Medulla oblongata (tissue), 1 donor: ENCODE data around the gene AGPAT3.
A peak's percentile ranks its signal among the peaks of the same experiment; 100 is the strongest.

Experiments used
- DNase-seq: peaks from one replicate; pipeline ENCODE4 v3.0.0-alpha.2; 2015; ENCODE audit errors: extremely low spot score

The AGPAT3 gene

DNA sequence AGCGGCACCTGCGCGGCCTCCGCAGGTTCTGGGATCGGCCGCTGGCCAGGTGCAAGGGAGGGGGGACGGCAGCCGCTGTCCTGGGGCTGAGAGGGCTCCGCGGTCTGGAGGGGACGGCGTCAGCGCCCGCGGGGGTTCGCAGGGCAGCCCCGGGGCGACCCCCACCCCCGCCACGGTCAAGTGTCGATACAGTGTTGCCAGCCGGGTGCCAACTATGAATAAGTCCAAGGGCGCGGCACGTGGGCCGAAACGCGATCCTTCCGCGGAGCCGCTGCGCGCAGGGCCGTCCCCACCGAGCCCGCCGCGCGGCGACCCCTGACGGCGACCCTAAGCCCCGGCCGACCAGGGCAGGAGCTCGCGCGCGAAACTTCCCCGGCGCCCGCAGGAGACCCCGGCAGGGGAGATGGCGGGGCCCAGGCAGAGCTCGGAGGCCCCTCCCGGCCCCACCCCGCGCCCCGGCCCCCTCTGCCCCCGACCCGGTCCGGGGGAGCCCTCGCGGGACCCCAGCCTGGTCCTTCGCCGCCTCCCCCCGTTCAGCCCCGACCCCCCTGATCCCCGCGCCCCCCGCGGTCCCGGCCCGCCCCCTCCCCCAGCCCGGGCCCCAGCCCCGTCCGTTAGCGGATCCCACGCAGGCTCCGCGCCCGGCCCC lies 586 bp upstream of the AGPAT3 start:
- DNase-seq, result no peak

- DNase-seq, result peak; percentile 31
Observed at GRCh38 chr21:43865540-43866259, 677 bp downstream of the AGPAT3 start.

GRCh38 chr21:43866260-43866629 lies 1.2 kb downstream of the AGPAT3 start:
- DNase-seq, result peak; percentile 69

DNA sequence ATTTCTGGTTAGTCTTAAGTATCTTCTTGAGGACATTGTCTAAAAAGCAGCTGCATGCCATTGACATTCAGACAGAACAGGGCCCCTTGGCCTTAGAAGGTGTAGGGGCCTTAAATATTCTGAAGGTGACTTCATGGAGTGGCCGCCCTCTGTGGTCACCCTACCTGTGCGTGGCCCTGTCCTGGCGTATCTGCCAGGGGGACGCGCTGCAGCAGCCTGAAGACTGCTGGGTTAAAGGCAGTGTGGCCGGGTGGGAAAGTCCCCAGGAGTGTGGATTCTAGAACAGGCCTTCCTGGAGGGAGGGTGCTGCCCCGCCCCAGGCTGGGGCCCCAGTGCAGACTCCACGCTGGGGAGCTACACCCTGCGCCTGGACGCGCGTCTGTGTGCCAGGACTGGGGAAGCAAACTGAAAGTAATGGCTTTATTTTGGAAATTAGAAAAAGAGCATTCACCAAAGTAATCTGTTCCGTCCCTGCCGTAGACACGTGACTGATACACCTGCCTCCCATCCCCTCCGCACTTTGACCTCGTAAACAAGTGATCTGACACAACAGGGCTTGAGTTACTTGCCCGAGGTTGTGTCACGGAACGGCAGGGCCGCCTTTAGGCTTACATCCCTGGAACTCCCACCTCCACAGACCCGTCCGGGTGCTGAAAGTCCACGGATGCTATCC lies 1.8 kb downstream of the AGPAT3 start:
- no peak for DNase-seq

DNA sequence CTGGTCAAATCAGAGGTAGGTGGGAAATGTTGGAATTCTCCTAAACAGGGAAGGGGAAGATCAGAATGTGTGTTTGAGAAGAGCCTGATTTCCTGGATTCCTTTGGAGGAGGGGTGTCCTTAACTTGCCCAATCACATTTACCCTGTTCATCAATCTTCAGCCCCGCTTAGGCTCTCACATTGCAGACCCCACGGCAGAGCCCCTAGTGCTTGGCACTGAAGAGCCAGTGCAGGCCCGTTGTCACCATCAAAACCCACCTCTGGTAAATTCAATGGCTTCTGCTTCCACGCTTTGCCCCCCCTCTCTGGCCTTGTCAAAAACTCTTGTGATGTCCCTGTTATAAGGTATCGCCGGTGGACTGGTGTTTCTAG lies 2.3 kb downstream of the AGPAT3 start:
- no peak for DNase-seq

DNA sequence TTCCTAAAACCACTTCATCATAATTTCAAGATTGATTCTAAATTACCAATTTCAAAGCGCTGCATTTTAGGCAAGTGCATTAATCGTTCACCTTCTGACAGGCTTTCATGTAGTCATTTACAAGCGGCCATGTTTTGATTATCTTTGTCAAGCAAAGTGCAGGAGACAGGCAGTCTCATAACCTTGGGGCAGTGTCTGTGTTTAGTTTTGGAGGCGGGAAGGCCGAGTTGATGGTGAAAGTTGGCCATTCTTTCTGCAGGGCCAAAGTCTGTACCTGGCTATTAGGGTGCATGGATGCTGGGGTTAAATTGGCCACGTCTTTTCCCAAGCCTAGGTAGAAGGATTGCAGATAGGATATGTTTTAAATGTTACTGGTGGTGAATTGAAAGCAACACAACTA lies 2.9 kb downstream of the AGPAT3 start:
- no peak for DNase-seq

DNA sequence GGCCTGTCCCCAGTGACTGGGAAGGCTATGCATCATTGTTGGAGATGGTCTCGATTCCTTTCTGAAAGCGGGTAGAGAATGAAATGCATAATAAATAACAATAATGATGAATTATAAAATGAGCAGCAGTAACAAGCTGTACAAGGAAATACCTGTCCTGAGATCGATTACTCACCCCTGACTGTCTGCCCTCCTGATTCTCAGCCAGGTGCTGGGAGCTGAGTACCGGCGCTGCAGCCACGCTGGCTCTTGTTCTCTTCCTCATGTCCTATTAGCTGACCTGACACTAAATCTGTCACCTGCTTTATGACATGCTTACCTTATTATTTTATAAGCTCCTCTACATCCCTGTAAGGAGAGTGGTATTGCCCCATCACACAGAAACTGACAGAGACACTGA lies 3.4 kb downstream of the AGPAT3 start:
- no peak for DNase-seq

GRCh38 chr21:43869486-43870325 lies 4.7 kb downstream of the AGPAT3 start:
- no peak for DNase-seq

DNA sequence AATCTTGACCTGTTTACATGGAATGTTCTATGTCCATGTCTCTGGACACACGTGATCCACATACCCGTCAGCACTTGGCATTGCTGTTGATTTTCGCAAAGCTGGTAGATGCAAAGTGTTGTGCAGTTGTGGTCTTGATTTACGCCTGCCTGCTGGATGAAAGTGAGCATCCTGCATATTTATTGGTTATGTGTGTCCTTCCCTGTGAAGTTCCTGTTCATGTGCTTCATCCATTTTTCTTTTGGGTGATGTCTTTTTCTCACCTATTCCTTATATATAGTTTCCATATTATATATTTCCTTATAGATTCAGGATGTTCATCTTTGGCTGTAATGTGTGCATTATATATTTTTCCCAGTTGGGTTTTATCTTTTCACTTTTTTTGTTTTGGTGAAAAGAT lies 6.5 kb downstream of the AGPAT3 start:
- DNase-seq, result no peak

- DNase-seq, result no peak
Observed at GRCh38 chr21:43872531-43873197, 7.6 kb downstream of the AGPAT3 start.

- DNase-seq, result no peak
Observed at GRCh38 chr21:43873673-43874072, 8.7 kb downstream of the AGPAT3 start.

DNA sequence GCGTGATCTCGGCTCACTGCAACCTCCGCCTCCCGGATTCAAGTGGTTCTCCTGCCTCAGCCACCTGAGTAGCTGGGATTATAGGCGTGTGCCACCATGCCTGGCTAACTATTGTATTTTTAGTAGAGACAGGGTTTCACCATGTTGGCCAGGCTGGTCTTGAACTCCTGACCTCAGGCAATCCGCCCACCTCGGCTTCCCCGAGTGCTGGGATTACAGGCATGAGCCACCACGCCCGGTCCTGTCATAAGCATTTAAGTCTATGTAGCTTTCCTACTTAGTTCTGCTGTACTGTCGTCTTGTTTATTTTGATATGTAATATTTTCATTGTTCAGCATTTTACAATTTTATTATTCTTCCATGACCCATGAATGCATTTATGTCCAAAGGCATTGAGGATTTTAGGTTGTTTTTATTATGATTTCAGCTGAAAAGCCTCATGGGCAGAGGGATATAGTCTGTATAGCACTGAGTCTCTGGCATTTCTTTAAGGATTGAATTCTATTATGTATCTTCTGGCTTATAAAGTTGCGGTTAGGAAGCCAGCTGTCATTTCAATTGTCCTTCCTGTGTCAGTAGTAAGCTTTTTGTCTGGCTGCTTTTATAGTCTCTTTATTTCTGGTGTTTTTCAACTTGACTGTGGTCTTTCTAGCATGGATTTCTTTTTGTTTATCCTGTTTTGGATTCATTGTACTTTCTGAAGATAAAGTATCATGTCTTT lies 9.2 kb downstream of the AGPAT3 start:
- no peak for DNase-seq

GRCh38 chr21:43876605-43877004 lies 11.6 kb downstream of the AGPAT3 start:
- no peak for DNase-seq

- DNase-seq, result no peak
Observed at GRCh38 chr21:43877936-43878575, 13.0 kb downstream of the AGPAT3 start.

DNA sequence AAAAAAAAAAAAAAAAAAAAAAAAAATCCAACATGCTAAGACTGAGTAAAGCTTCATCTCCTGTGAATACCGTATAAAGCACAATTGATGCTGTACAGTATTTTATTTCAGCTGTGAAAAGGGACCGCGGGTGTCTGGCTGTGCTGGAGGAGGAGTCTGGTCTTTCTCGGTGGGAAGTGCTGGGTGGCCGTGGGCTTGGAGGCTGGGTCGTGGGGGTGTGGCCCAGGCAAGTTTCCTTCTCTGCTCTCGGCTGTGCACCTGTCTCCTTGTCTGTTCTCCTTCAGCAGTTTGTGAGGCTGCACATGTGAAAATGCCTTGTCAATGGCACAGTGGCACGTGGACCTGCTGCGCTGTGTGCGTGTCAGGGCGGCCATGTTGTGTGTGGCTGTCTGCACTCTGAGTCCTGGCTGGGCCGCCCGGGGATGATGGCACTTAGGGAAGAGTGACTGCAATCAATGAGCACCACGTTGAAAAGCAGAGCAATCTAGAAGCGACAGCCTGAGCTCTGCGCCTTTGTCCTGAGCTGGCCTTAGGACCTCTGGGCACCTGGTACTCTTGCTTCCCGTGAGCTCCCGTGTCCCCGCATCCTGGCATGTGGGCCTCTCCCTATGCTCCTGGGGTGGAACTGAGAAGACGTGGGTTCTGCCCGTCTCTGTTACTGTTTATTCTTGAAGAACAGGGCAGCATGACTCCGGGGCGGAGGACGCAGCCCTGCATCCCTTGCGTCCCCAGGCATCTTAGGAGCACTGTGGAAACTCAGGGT lies 14.5 kb downstream of the AGPAT3 start:
- DNase-seq, result no peak

- DNase-seq, result peak; percentile 32
Observed at GRCh38 chr21:43880111-43880985, 15.3 kb downstream of the AGPAT3 start.

- DNase-seq, result no peak
Observed at GRCh38 chr21:43881283-43881682, 16.3 kb downstream of the AGPAT3 start.

DNA sequence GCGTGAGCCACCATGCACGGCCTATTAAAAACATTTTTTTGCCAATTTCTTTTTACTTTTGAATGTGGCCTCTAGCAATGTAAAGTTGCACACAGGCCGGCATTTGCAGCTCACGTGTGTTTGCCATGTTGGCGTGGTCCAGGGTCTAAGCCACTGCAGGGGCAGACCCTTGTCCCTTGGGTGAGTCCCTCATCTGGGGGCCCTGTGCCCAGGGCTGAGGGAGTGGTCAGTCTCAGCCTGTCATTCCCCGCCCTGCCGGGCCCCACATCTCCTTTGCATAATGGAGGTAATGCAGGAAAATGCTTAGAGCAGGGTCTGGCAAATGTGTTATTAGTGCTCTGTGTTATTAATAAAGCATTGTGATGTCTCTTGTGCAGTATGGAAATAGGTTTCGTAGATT lies 16.9 kb downstream of the AGPAT3 start:
- DNase-seq, result no peak
